ENCODE data around the gene OR5D18.

OR5D18 gene

GRCh38 chr11:55838452-55838851, 19.0 kb downstream of the OR5D18 start, which contains the start of gene OR5D16:
OR5D16 (plus strand) TSS chr11:55838752; CDS start chr11:55838752, 0 bp downstream.
- Histone ChIP-seq H2AK5ac (ENCODE audit: low read length) (no peak within 1 kb of the TSS), H3K79me1 (ENCODE audit: low read length) (no peaks in the 10 kb centered on the region), H3K36me3 (ENCODE audit: control insufficient read depth in 1 of 2, insufficient read depth in 2 of 2, low read length in 2 of 2) (no peaks in the 10 kb centered on the region), H2BK120ac (ENCODE audit: insufficient read depth, low read length, poor library complexity) (no peak within 1 kb of the TSS), H3K23ac (ENCODE audit: low read length) (no peak within 1 kb of the TSS), H3K4me3 (ENCODE audit: low read depth, low read length) (no peak within 1 kb of the TSS), H3K27ac (ENCODE audit: low read depth, low read length) (no peak within 1 kb of the TSS), H4K8ac (ENCODE audit: low read depth, low read length) (no peak within 1 kb of the TSS), H2AFZ (ENCODE audit: insufficient read depth, low read length, poor library complexity) (no peak within 1 kb of the TSS), H3K9me3 (ENCODE audit: insufficient read depth, low read depth, low read length) (peaks cover 5% of the 10 kb centered on the region), H2BK5ac (ENCODE audit: low read depth, low read length, poor library complexity) (no peak within 1 kb of the TSS), H3K4ac (ENCODE audit: low read depth, low read length) (no peak within 1 kb of the TSS), H4K91ac (ENCODE audit: low read depth, low read length) (no peak within 1 kb of the TSS), H3K79me2 (ENCODE audit: control insufficient read depth, insufficient read depth, low read length, poor library complexity) (no peaks in the 10 kb centered on the region), H3K18ac (ENCODE audit: low read length) (no peak within 1 kb of the TSS), H3K27me3 (ENCODE audit: insufficient read depth, low read length) (no peaks in the 10 kb centered on the region), H3K14ac (ENCODE audit: low read length) (no peak within 1 kb of the TSS), H4K12ac (ENCODE audit: low read depth, low read length) (no peak within 1 kb of the TSS), H3K4me2 (ENCODE audit: low read length) (no peak within 1 kb of the TSS), H3K9ac (ENCODE audit: low read length) (no peak within 1 kb of the TSS), H2BK12ac (ENCODE audit: low read length) (no peak within 1 kb of the TSS), H3K4me1 (ENCODE audit: control insufficient read depth in 1 of 2, insufficient read depth in 2 of 2, low read length in 2 of 2) (no peaks in the 10 kb centered on the region)
- no peak for DNase-seq
- WGBS (ENCODE audit: extremely low coverage, insufficient coverage, insufficient read length) = no CpG with 5 or more reads among the region's 3 CpGs

- Histone ChIP-seq H2AK5ac (ENCODE audit: low read length) (no peak overlapping the region), H4K12ac (ENCODE audit: low read depth, low read length) (no peak overlapping the region), H3K14ac (ENCODE audit: low read length) (no peak overlapping the region), H3K9me3 (ENCODE audit: insufficient read depth, low read depth, low read length) (no peaks in the 10 kb centered on the region), H3K4me1 (ENCODE audit: control insufficient read depth in 1 of 2, insufficient read depth in 2 of 2, low read length in 2 of 2) (no peaks in the 10 kb centered on the region), H3K23ac (ENCODE audit: low read length) (no peak overlapping the region), H2BK5ac (ENCODE audit: low read depth, low read length, poor library complexity) (no peak overlapping the region), H4K8ac (ENCODE audit: low read depth, low read length) (no peak overlapping the region), H3K4me2 (ENCODE audit: low read length) (no peak overlapping the region), H3K4me3 (ENCODE audit: low read depth, low read length) (no peak overlapping the region), H3K27ac (ENCODE audit: low read depth, low read length) (no peak overlapping the region), H3K79me2 (ENCODE audit: control insufficient read depth, insufficient read depth, low read length, poor library complexity) (no peaks in the 10 kb centered on the region), H2AFZ (ENCODE audit: insufficient read depth, low read length, poor library complexity) (no peak overlapping the region), H2BK120ac (ENCODE audit: insufficient read depth, low read length, poor library complexity) (no peak overlapping the region), H2BK12ac (ENCODE audit: low read length) (no peak overlapping the region), H3K9ac (ENCODE audit: low read length) (no peak overlapping the region), H4K91ac (ENCODE audit: low read depth, low read length) (no peak overlapping the region), H3K79me1 (ENCODE audit: low read length) (no peaks in the 10 kb centered on the region), H3K36me3 (ENCODE audit: control insufficient read depth in 1 of 2, insufficient read depth in 2 of 2, low read length in 2 of 2) (no peaks in the 10 kb centered on the region), H3K18ac (ENCODE audit: low read length) (no peak overlapping the region), H3K27me3 (ENCODE audit: insufficient read depth, low read length) (no peaks in the 10 kb centered on the region), H3K4ac (ENCODE audit: low read depth, low read length) (no peak overlapping the region)
- no CpG with 5 or more reads among the region's 2 CpGs for WGBS (ENCODE audit: extremely low coverage, insufficient coverage, insufficient read length)
- no peak for DNase-seq
Observed at GRCh38 chr11:55847453-55847852, 28.0 kb downstream of the OR5D18 start.

GRCh38 chr11:55849037-55849436, 29.6 kb downstream of the OR5D18 start:
- Histone ChIP-seq H2BK5ac (ENCODE audit: low read depth, low read length, poor library complexity) (no peak overlapping the region), H4K91ac (ENCODE audit: low read depth, low read length) (no peak overlapping the region), H3K36me3 (ENCODE audit: control insufficient read depth in 1 of 2, insufficient read depth in 2 of 2, low read length in 2 of 2) (no peaks in the 10 kb centered on the region), H3K9ac (ENCODE audit: low read length) (no peak overlapping the region), H3K23ac (ENCODE audit: low read length) (no peak overlapping the region), H3K79me2 (ENCODE audit: control insufficient read depth, insufficient read depth, low read length, poor library complexity) (no peaks in the 10 kb centered on the region), H2BK120ac (ENCODE audit: insufficient read depth, low read length, poor library complexity) (no peak overlapping the region), H3K14ac (ENCODE audit: low read length) (no peak overlapping the region), H4K8ac (ENCODE audit: low read depth, low read length) (no peak overlapping the region), H3K18ac (ENCODE audit: low read length) (no peak overlapping the region), H3K4ac (ENCODE audit: low read depth, low read length) (no peak overlapping the region), H3K27me3 (ENCODE audit: insufficient read depth, low read length) (no peaks in the 10 kb centered on the region), H3K27ac (ENCODE audit: low read depth, low read length) (no peak overlapping the region), H3K79me1 (ENCODE audit: low read length) (no peaks in the 10 kb centered on the region), H3K4me3 (ENCODE audit: low read depth, low read length) (no peak overlapping the region), H2AFZ (ENCODE audit: insufficient read depth, low read length, poor library complexity) (no peak overlapping the region), H2BK12ac (ENCODE audit: low read length) (no peak overlapping the region), H2AK5ac (ENCODE audit: low read length) (no peak overlapping the region), H3K4me1 (ENCODE audit: control insufficient read depth in 1 of 2, insufficient read depth in 2 of 2, low read length in 2 of 2) (no peaks in the 10 kb centered on the region), H3K9me3 (ENCODE audit: insufficient read depth, low read depth, low read length) (no peaks in the 10 kb centered on the region), H4K12ac (ENCODE audit: low read depth, low read length) (no peak overlapping the region), H3K4me2 (ENCODE audit: low read length) (no peak overlapping the region)
- no peak for DNase-seq

GRCh38 chr11:55852141-55852540, 32.7 kb downstream of the OR5D18 start:
- H2AK5ac ChIP-seq (ENCODE audit: low read length) = no peak overlapping the region

More at GRCh38 chr11:55852141-55852540, 32.7 kb downstream of the OR5D18 start:
- no peak overlapping the region for H3K4ac ChIP-seq (ENCODE audit: low read depth, low read length)
- DNase-seq = no peak
- H3K14ac ChIP-seq (ENCODE audit: low read length) = no peak overlapping the region
- no peak overlapping the region for H4K8ac ChIP-seq (ENCODE audit: low read depth, low read length)
- no peak overlapping the region for H4K12ac ChIP-seq (ENCODE audit: low read depth, low read length)
- no peaks in the 10 kb centered on the region for H3K79me1 ChIP-seq (ENCODE audit: low read length)
- H2BK120ac ChIP-seq (ENCODE audit: insufficient read depth, low read length, poor library complexity) = no peak overlapping the region
- H3K9me3 ChIP-seq (ENCODE audit: insufficient read depth, low read depth, low read length) = peaks cover 1% of the 10 kb centered on the region
- no peaks in the 10 kb centered on the region for H3K4me1 ChIP-seq (ENCODE audit: control insufficient read depth in 1 of 2, insufficient read depth in 2 of 2, low read length in 2 of 2)
- H2BK12ac ChIP-seq (ENCODE audit: low read length) = no peak overlapping the region
- no peak overlapping the region for H3K4me3 ChIP-seq (ENCODE audit: low read depth, low read length)
- H3K27ac ChIP-seq (ENCODE audit: low read depth, low read length) = no peak overlapping the region
- H3K23ac ChIP-seq (ENCODE audit: low read length) = no peak overlapping the region
- no peak overlapping the region for H3K9ac ChIP-seq (ENCODE audit: low read length)
- no peaks in the 10 kb centered on the region for H3K36me3 ChIP-seq (ENCODE audit: control insufficient read depth in 1 of 2, insufficient read depth in 2 of 2, low read length in 2 of 2)
- H3K18ac ChIP-seq (ENCODE audit: low read length) = no peak overlapping the region
- no peaks in the 10 kb centered on the region for H3K79me2 ChIP-seq (ENCODE audit: control insufficient read depth, insufficient read depth, low read length, poor library complexity)
- H4K91ac ChIP-seq (ENCODE audit: low read depth, low read length) = no peak overlapping the region
- H3K27me3 ChIP-seq (ENCODE audit: insufficient read depth, low read length) = no peaks in the 10 kb centered on the region
- no CpG with 5 or more reads among the region's 1 CpG for WGBS (ENCODE audit: extremely low coverage, insufficient coverage, insufficient read length)
- no peak overlapping the region for H2BK5ac ChIP-seq (ENCODE audit: low read depth, low read length, poor library complexity)
- no peak overlapping the region for H2AFZ ChIP-seq (ENCODE audit: insufficient read depth, low read length, poor library complexity)
- H3K4me2 ChIP-seq (ENCODE audit: low read length) = no peak overlapping the region
